HL-60 (cell line): Measurements from ENCODE around the gene SELENOV.

Experiments
- DNase-seq, 2 experiments: peaks; one replicate each; pipeline ENCODE4 v3.0.0-alpha.2; 2010 to 2020; ENCODE audit warnings: low read depth in 1 of 2, low spot score in 1 of 2
- H3K27ac ChIP-seq: fragments of 250-450 bp; sonication (Bioruptor Pico); replicated peaks from 2 replicates; pipeline ENCODE4 v1.5.1; 2020; ENCODE audit warnings: mild to moderate bottlenecking, moderate library complexity
- H3K27me3 ChIP-seq: fragments of 250-450 bp; sonication (Bioruptor Pico); 2 replicates; pipeline ENCODE4 v1.5.1; 2021; ENCODE audit warnings: mild to moderate bottlenecking, moderate library complexity; ENCODE audit not compliant: insufficient read depth, poor library complexity, severe bottlenecking
- H3K4me3 ChIP-seq: replicated peaks from 2 replicates; pipeline ENCODE4 v1.5.1; 2011; ENCODE audit warnings: mild to moderate bottlenecking, control low read depth, low read length; ENCODE audit not compliant: insufficient read depth
- CTCF ChIP-seq: IDR thresholded peaks from one replicate; pipeline ENCODE4 v1.5.1; 2011; ENCODE audit warnings: low read length, control low read depth, inconsistent platforms; ENCODE audit not compliant: insufficient read depth
- GABPA ChIP-seq: IDR thresholded peaks from 2 replicates; pipeline ENCODE4 v1.6.1; 2012; ENCODE audit warnings: low read depth
- POLR2AphosphoS5 ChIP-seq: IDR thresholded peaks from 2 replicates; pipeline ENCODE4 v1.6.1; 2012; ENCODE audit warnings: low read depth
- REST ChIP-seq: IDR thresholded peaks from 2 replicates; pipeline ENCODE4 v1.6.1; 2012; ENCODE audit warnings: low read depth; ENCODE audit not compliant: insufficient replicate concordance
- SPI1 ChIP-seq: IDR thresholded peaks from 2 replicates; pipeline ENCODE4 v1.6.1; 2012; ENCODE audit warnings: low read depth, mild to moderate bottlenecking, borderline replicate concordance

Gene SELENOV

GRCh38 chr19:39509233-39509632 is 5.7 kb upstream of the SELENOV start:
- no peak overlapping the region for H3K27ac ChIP-seq
- no peak for TF ChIP-seq REST
- no peak for TF ChIP-seq POLR2AphosphoS5
- TF ChIP-seq GABPA = no peak
- no peak for TF ChIP-seq CTCF
- no peak for TF ChIP-seq SPI1
- H3K4me3 ChIP-seq = no peak overlapping the region
- peaks cover 28% of the 10 kb centered on the region for H3K27me3 ChIP-seq
- no peak for DNase-seq

- H3K27me3 ChIP-seq = peaks cover 40% of the 10 kb centered on the region
Observed at GRCh38 chr19:39512988-39513387, 2.0 kb upstream of the SELENOV start.

More at GRCh38 chr19:39512988-39513387, 2.0 kb upstream of the SELENOV start:
- Histone ChIP-seq H3K27ac (no peak overlapping the region), H3K4me3 (no peak overlapping the region)
- no peak for TF ChIP-seq SPI1
- no peak for TF ChIP-seq REST
- no peak for TF ChIP-seq CTCF
- TF ChIP-seq GABPA = no peak
- TF ChIP-seq POLR2AphosphoS5 = no peak
- no peak for DNase-seq
